ENCODE measurements around the gene TMEM143. TPM values are rescaled to one million over a fixed set of nuclear protein-coding genes. Genes with fewer than 3 reads are reported as not detected.
"Not testable (repeated sequence)": the region's sequence is repeated elsewhere in the genome, so short reads cannot be mapped to it uniquely, and the experiment has no call there.

Gene TMEM143
- total and polyA plus RNA-seq, 4 donors, result 3.2 to 10.2 (median 6.7) TPM

DNA sequence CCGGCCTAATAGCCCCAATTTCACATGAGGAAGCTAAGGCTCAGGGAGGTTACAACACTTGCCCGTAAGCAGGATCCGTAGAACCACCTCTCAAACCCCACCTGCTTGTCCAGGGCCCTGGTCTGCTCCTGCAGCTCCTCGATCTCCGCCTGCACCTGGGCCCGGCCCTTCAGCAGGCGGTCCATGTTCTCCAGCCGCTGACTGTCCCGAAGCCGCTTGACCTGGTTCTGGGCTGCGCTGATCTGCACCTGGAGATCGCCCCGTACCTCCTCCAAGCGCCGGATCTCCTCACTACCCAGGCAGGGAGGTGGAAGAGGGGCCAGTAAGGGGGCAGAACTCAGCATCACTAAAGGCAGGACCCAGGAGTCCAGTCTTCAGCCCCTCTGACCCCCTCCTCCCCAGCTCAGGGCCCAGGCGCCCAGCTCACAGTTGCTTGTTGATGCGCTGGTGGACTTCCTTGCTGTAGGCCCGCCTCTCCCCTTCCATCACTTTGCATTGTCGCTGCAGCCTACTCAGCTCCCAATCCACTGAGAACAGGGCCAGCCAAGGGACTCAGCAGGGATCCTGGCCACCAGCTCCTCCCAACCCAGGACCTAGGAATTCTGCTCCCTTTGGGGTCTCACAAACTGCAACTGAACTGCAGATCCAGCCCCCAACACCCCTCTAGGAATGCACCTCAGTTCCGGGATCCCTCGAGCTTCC lies 45.3 kb downstream of the TMEM143 start:
- no peak overlapping the region for H3K4me3 ChIP-seq (ENCODE audit: low read depth in 1 of 3, low read length in 3 of 3)
- H3K9me3 ChIP-seq (ENCODE audit: control insufficient read depth in 4 of 4, low read length in 3 of 4), result no peaks in the 10 kb centered on the region
- TF ChIP-seq, protein P1, sequence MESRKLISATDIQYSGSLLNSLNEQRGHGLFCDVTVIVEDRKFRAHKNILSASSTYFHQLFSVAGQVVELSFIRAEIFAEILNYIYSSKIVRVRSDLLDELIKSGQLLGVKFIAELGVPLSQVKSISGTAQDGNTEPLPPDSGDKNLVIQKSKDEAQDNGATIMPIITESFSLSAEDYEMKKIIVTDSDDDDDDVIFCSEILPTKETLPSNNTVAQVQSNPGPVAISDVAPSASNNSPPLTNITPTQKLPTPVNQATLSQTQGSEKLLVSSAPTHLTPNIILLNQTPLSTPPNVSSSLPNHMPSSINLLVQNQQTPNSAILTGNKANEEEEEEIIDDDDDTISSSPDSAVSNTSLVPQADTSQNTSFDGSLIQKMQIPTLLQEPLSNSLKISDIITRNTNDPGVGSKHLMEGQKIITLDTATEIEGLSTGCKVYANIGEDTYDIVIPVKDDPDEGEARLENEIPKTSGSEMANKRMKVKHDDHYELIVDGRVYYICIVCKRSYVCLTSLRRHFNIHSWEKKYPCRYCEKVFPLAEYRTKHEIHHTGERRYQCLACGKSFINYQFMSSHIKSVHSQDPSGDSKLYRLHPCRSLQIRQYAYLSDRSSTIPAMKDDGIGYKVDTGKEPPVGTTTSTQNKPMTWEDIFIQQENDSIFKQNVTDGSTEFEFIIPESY (IDR thresholded peaks at IDR 0.05), result no peak
- no peak for TF ChIP-seq HNF4G (IDR thresholded peaks at IDR 0.05)
- no peak for TF ChIP-seq RXRA (IDR thresholded peaks at IDR 0.05)
- TF ChIP-seq, protein P2, sequence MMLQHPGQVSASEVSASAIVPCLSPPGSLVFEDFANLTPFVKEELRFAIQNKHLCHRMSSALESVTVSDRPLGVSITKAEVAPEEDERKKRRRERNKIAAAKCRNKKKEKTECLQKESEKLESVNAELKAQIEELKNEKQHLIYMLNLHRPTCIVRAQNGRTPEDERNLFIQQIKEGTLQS (IDR thresholded peaks at IDR 0.05), result no peak
- TF ChIP-seq, protein P3, sequence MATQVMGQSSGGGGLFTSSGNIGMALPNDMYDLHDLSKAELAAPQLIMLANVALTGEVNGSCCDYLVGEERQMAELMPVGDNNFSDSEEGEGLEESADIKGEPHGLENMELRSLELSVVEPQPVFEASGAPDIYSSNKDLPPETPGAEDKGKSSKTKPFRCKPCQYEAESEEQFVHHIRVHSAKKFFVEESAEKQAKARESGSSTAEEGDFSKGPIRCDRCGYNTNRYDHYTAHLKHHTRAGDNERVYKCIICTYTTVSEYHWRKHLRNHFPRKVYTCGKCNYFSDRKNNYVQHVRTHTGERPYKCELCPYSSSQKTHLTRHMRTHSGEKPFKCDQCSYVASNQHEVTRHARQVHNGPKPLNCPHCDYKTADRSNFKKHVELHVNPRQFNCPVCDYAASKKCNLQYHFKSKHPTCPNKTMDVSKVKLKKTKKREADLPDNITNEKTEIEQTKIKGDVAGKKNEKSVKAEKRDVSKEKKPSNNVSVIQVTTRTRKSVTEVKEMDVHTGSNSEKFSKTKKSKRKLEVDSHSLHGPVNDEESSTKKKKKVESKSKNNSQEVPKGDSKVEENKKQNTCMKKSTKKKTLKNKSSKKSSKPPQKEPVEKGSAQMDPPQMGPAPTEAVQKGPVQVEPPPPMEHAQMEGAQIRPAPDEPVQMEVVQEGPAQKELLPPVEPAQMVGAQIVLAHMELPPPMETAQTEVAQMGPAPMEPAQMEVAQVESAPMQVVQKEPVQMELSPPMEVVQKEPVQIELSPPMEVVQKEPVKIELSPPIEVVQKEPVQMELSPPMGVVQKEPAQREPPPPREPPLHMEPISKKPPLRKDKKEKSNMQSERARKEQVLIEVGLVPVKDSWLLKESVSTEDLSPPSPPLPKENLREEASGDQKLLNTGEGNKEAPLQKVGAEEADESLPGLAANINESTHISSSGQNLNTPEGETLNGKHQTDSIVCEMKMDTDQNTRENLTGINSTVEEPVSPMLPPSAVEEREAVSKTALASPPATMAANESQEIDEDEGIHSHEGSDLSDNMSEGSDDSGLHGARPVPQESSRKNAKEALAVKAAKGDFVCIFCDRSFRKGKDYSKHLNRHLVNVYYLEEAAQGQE (IDR thresholded peaks at IDR 0.05), result no peak
- no peak for TF ChIP-seq EGR1 (IDR thresholded peaks at IDR 0.05; ENCODE audit: low read depth in 2 of 2)
- no peak for TF ChIP-seq TAF1 (conservative IDR thresholded peaks at IDR 0.05)
- TF ChIP-seq FOXA2 (IDR thresholded peaks at IDR 0.05), result no peak
- TF ChIP-seq RAD21 (IDR thresholded peaks at IDR 0.05), result no peak
- TF ChIP-seq GABPA (IDR thresholded peaks at IDR 0.05 in 1 of 2, conservative IDR thresholded peaks at IDR 0.05 in 1 of 2), result no peak
- 93% methylated on average over 21 of the region's 21 CpGs for WGBS
- H3K4me1 ChIP-seq (ENCODE audit: control insufficient read depth in 4 of 4, insufficient read depth in 4 of 4, low read length in 3 of 4), result peaks cover 3 to 15% (median 5%) of the 10 kb centered on the region in 4 donors
- no peaks in the 10 kb centered on the region for H3K27me3 ChIP-seq (ENCODE audit: control insufficient read depth in 4 of 4, insufficient read depth in 4 of 4, low read length in 3 of 4)
- no peak overlapping the region for H3K9ac ChIP-seq (ENCODE audit: low read depth in 1 of 2, low read length in 2 of 2)
- H3K36me3 ChIP-seq (ENCODE audit: control insufficient read depth in 4 of 4, insufficient read depth in 3 of 4, low read depth in 1 of 4, low read length in 3 of 4), result no peaks in the 10 kb centered on the region
- no peak for DNase-seq (ENCODE audit: low spot score)
- no peak overlapping the region for H3K27ac ChIP-seq (ENCODE audit: low read depth in 1 of 2, low read length in 2 of 2)

DNA sequence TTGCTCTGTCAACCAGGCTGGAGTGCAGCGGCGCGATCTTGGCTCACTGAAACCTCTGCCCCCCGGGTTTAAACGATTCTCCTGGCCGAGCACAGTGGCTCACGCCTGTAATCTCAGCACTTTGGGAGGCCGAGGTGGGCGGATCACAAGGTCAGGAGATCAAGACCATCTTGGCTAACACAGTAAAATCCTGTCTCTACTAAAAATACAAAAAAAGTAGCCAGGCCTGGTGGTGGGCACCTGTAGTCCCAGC lies 46.1 kb downstream of the TMEM143 start:
- WGBS, result 59% methylated on average over 9 of the region's 9 CpGs
- not testable (repeated sequence) for H3K36me3 ChIP-seq (ENCODE audit: control insufficient read depth in 4 of 4, insufficient read depth in 3 of 4, low read depth in 1 of 4, low read length in 3 of 4); H3K27ac ChIP-seq (ENCODE audit: low read depth in 1 of 2, low read length in 2 of 2); H3K9ac ChIP-seq (ENCODE audit: low read depth in 1 of 2, low read length in 2 of 2); H3K27me3 ChIP-seq (ENCODE audit: control insufficient read depth in 4 of 4, insufficient read depth in 4 of 4, low read length in 3 of 4); H3K9me3 ChIP-seq (ENCODE audit: control insufficient read depth in 4 of 4, low read length in 3 of 4); DNase-seq (ENCODE audit: low spot score); H3K4me3 ChIP-seq (ENCODE audit: low read depth in 1 of 3, low read length in 3 of 3)
- H3K4me1 ChIP-seq (ENCODE audit: control insufficient read depth in 4 of 4, insufficient read depth in 4 of 4, low read length in 3 of 4), result peaks cover 2 to 15% (median 5%) of the 10 kb centered on the region in 4 donors

DNA sequence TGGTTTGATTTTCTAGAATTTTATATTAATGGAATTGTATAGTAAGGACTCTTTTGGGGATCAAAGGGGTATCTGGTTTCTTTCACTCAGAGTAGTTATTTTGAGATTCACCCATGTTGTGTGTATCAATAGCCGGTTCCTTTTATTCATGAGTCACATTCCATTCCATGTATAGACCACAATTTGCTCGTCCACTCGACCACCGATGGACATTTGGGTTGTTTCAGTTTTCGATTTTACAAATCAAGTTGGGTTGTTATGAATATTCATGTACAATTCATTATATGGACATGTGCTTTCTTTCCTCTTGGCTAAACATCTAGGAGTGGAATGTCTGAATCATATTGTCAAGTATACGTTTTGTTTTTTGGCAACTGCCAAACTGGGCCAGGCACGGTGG lies 48.0 kb downstream of the TMEM143 start:
- no peaks in the 10 kb centered on the region for H3K9me3 ChIP-seq (ENCODE audit: control insufficient read depth in 4 of 4, low read length in 3 of 4)
- H3K4me1 ChIP-seq (ENCODE audit: control insufficient read depth in 4 of 4, insufficient read depth in 4 of 4, low read length in 3 of 4), result peaks cover 0 to 7% (median 0%) of the 10 kb centered on the region in 4 donors
- no peaks in the 10 kb centered on the region for H3K27me3 ChIP-seq (ENCODE audit: control insufficient read depth in 4 of 4, insufficient read depth in 4 of 4, low read length in 3 of 4)
- H3K9ac ChIP-seq (ENCODE audit: low read depth in 1 of 2, low read length in 2 of 2), result no peak overlapping the region
- H3K27ac ChIP-seq (ENCODE audit: low read depth in 1 of 2, low read length in 2 of 2), result no peak overlapping the region
- no peak for DNase-seq (ENCODE audit: low spot score)
- WGBS, result 75% methylated on average over 7 of the region's 7 CpGs
- no peaks in the 10 kb centered on the region for H3K36me3 ChIP-seq (ENCODE audit: control insufficient read depth in 4 of 4, insufficient read depth in 3 of 4, low read depth in 1 of 4, low read length in 3 of 4)
- H3K4me3 ChIP-seq (ENCODE audit: low read depth in 1 of 3, low read length in 3 of 3), result no peak overlapping the region
- TF ChIP-seq, protein P4, sequence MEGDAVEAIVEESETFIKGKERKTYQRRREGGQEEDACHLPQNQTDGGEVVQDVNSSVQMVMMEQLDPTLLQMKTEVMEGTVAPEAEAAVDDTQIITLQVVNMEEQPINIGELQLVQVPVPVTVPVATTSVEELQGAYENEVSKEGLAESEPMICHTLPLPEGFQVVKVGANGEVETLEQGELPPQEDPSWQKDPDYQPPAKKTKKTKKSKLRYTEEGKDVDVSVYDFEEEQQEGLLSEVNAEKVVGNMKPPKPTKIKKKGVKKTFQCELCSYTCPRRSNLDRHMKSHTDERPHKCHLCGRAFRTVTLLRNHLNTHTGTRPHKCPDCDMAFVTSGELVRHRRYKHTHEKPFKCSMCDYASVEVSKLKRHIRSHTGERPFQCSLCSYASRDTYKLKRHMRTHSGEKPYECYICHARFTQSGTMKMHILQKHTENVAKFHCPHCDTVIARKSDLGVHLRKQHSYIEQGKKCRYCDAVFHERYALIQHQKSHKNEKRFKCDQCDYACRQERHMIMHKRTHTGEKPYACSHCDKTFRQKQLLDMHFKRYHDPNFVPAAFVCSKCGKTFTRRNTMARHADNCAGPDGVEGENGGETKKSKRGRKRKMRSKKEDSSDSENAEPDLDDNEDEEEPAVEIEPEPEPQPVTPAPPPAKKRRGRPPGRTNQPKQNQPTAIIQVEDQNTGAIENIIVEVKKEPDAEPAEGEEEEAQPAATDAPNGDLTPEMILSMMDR (IDR thresholded peaks at IDR 0.05; ENCODE audit: low read depth, low read length, missing input control), result no peak
- TF ChIP-seq RXRA (IDR thresholded peaks at IDR 0.05), result no peak
- TF ChIP-seq FOXA1 (IDR thresholded peaks at IDR 0.05), result no peak
- TF ChIP-seq FOXA2 (IDR thresholded peaks at IDR 0.05), result no peak
- no peak for TF ChIP-seq RAD21 (IDR thresholded peaks at IDR 0.05)
- TF ChIP-seq, protein P2 (IDR thresholded peaks at IDR 0.05), result no peak
- TF ChIP-seq, protein P3 (IDR thresholded peaks at IDR 0.05), result no peak
- TF ChIP-seq HNF4G (IDR thresholded peaks at IDR 0.05), result no peak
